ENCODE results near the gene NELFA.

NELFA gene

DNA sequence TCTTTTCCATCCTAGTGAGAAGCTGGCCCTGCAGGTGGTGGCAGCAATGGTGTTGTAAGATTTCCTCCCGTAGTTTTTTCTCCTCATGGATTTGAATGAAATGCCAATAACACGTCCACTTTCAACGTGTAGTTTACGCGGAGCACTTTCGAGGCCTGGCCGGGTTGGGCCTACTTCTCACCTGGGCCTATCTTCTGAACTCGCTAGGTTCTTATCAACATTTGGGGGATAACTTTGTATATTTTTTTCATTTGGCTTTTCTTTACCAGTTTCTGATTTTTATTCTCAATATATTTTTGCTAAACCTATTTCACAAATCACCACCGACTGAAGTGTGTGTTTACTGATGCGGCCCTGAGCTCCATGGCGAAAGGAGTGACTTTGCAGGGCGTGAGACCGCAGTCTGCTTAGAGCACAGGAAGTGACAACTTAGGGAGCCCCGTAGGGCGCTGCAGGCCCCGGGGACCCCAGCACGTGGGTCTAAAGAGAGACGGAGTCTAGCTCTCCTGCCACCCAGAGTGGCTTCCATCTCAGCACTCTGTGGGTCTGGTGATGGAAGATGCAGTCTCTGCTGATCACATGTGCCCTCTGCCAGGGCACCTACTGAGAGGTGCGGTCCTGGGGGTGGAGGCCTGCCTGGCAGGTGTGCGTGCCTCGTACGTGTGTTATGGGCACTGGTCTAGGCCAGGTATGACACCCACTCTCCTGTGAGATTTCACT, 29.1 kb downstream of the NELFA start:
- DNase-seq (ENCODE audit: low read depth) = no peak
- no peak for TF ChIP-seq CTCF (IDR thresholded peaks at IDR 0.05; ENCODE audit: insufficient read depth, low read depth, low read length, missing control alignments)
- no peak overlapping the region for H3K4me3 ChIP-seq (ENCODE audit: low read depth, low read length)

- no peak for DNase-seq (ENCODE audit: low read depth)
- no peak for TF ChIP-seq CTCF (IDR thresholded peaks at IDR 0.05; ENCODE audit: insufficient read depth, low read depth, low read length, missing control alignments)
- H3K4me3 ChIP-seq (ENCODE audit: low read depth, low read length) = no peak overlapping the region
Measured at GRCh38 chr4:1978741-1979476, 29.9 kb downstream of the NELFA start.

DNA sequence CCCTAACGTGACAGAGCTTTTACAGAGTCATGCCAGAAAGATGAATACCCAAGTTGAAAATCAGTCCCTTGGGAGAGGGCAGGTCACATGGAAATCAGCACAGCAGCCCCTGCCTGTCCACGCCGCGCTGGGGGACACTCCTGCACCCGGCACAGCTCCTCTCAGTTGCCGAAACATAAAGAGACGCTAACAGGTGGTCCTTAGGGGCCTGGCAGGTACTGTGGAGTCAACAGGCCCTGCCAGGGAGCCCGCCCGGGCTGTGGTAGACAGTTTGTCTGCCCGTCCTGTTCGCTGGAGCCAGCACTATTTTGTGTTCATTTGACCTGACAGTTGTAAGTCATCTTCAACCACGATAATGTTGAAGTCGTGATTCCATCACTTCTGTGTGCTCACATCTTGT, 30.5 kb downstream of the NELFA start:
- no peak overlapping the region for H3K4me3 ChIP-seq (ENCODE audit: low read depth, low read length)
- DNase-seq (ENCODE audit: low read depth) = no peak
- no peak for TF ChIP-seq CTCF (IDR thresholded peaks at IDR 0.05; ENCODE audit: insufficient read depth, low read depth, low read length, missing control alignments)

DNA sequence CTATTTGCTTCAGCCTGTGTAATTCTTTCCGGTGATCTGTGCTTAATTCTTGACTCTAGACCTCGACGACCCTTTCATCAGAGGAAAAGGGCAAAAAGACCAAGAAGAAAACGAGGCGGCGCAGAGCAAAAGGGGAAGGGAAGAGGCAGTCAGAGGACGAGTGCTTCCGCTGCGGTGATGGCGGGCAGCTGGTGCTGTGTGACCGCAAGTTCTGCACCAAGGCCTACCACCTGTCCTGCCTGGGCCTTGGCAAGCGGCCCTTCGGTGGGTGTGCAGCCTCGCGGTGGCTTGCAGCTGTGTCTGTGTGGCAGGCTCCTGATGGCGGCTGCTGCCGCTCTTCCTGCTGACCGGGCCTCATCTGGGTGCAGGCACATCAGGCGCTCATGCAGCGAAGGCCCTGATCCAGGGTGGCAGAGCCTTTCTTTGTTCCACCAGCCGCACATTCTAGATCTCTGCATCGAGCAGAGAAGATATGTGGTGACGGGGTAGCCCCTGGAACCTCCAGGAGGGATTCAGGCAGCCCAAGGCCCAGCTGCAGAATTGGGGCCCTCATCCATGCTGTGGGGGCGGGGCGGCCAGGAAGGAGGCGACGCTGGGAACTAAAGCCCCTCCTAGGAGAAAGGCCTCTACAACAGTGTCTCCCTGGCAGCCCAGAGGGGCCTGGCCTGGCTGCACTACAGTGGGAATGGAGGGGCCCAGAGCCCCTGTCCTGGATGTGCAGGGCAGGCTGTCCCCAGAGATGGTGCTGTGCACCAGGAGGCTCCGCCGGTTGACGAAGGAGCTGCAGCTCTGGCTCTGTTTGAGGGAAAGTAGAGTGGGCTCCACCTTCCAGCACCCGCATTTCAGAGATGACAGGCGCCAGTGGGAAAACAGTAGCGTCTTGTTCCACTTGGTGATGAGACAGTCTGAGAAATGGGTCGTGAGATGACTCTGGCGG, 32.1 kb downstream of the NELFA start:
- no peak for TF ChIP-seq CTCF (IDR thresholded peaks at IDR 0.05; ENCODE audit: insufficient read depth, low read depth, low read length, missing control alignments)
- H3K4me3 ChIP-seq (ENCODE audit: low read depth, low read length) = no peak overlapping the region
- DNase-seq (ENCODE audit: low read depth) = no peak

DNA sequence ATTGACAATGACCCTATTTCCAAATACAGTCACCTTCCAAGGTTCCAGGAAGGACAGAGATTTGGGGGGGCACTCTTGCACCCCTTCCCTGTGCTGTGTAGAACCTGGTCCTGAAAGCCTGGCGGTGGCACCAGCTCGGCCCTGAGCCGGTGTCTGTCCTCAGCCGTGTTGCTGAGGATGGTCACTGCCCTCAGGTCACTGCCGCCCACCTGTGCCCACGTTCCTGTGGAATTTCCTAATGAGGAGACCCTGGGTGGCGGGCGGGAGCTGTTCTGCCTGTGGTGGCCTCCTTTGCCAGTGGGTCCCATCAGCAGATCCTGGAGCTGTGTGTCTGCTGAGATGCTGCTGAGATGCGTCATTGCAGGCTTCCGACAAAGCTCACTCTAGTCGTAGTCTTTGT, 32.9 kb downstream of the NELFA start:
- no peak for DNase-seq (ENCODE audit: low read depth)
- no peak overlapping the region for H3K4me3 ChIP-seq (ENCODE audit: low read depth, low read length)
- TF ChIP-seq CTCF (IDR thresholded peaks at IDR 0.05; ENCODE audit: insufficient read depth, low read depth, low read length, missing control alignments) = no peak

- DNase-seq (ENCODE audit: low read depth) = no peak
Measured at GRCh38 chr4:1975391-1975801, 33.4 kb downstream of the NELFA start.

More at GRCh38 chr4:1975391-1975801, 33.4 kb downstream of the NELFA start:
- H3K4me3 ChIP-seq (ENCODE audit: low read depth, low read length) = no peak overlapping the region
- TF ChIP-seq CTCF (IDR thresholded peaks at IDR 0.05; ENCODE audit: insufficient read depth, low read depth, low read length, missing control alignments) = no peak

Data from GM12865 (cell line).